GM23338 (cell line): ENCODE data around the gene PEX13. TPM values are rescaled to one million over a fixed set of nuclear protein-coding genes. Genes with fewer than 3 reads are reported as not detected.

Experiments used
- ATAC-seq: fragments of 200-7000 bp; cut with Tn5 transposase; 3 replicates; pipeline ENCODE4 v1.9.1; 2020
- DNase-seq: peaks from one replicate; pipeline ENCODE4 v3.0.0-alpha.2; 2015; ENCODE audit warnings: low spot score
- H2AFZ ChIP-seq: fragments of 200-600 bp; sonication (generic); 2 replicates; pipeline ENCODE4 v1.8.0; 2016; ENCODE audit warnings: antibody characterized with exemption, mild to moderate bottlenecking, moderate library complexity
- H3F3A ChIP-seq: fragments of 200-600 bp; sonication (generic); replicated peaks from 2 replicates; pipeline ENCODE4 v1.8.0; 2017; ENCODE audit warnings: antibody characterized with exemption, mixed run types, low read depth
- H3K27ac ChIP-seq: fragments of 200-600 bp; sonication (generic); 2 replicates; pipeline ENCODE4 v1.6.1; 2016; ENCODE audit warnings: low read depth
- H3K27me3 ChIP-seq: fragments of 200-600 bp; sonication (generic); 2 replicates; pipeline ENCODE4 v1.8.0; 2016; ENCODE audit warnings: mild to moderate bottlenecking, mixed run types, moderate library complexity; ENCODE audit not compliant: insufficient read depth
- H3K36me3 ChIP-seq: fragments of 200-600 bp; sonication (generic); 2 replicates; pipeline ENCODE4 v1.8.0; 2016; ENCODE audit warnings: mild to moderate bottlenecking; ENCODE audit not compliant: insufficient read depth
- H3K4me1 ChIP-seq: fragments of 200-600 bp; sonication (generic); 2 replicates; pipeline ENCODE4 v1.8.0; 2016; ENCODE audit warnings: mild to moderate bottlenecking, moderate library complexity; ENCODE audit not compliant: insufficient read depth
- H3K4me2 ChIP-seq: fragments of 200-600 bp; sonication (generic); 2 replicates; pipeline ENCODE4 v1.7.1; 2017; ENCODE audit warnings: mixed run types
- H3K4me3 ChIP-seq: fragments of 200-600 bp; sonication (generic); 2 replicates; pipeline ENCODE4 v1.6.1; 2016; ENCODE audit warnings: mixed run types
- H3K79me2 ChIP-seq: fragments of 200-600 bp; sonication (generic); replicated peaks from 2 replicates; pipeline ENCODE4 v1.8.0; 2017; ENCODE audit warnings: mild to moderate bottlenecking; ENCODE audit not compliant: insufficient read depth
- H3K9me2 ChIP-seq: fragments of 200-600 bp; sonication (generic); 2 replicates; pipeline ENCODE4 v1.8.0; 2017; ENCODE audit not compliant: insufficient read depth
- H4K20me1 ChIP-seq: fragments of 200-600 bp; sonication (generic); replicated peaks from 2 replicates; pipeline ENCODE4 v1.8.0; 2017; ENCODE audit warnings: mild to moderate bottlenecking; ENCODE audit not compliant: insufficient read depth
- H3K27ac Mint-ChIP-seq: 2 replicates; pipeline ENCODE4 v1.8.0; 2020; ENCODE audit warnings: inconsistent platforms, mild to moderate bottlenecking, moderate library complexity, mixed read lengths
- H3K27me3 Mint-ChIP-seq: 3 replicates; pipeline ENCODE4 v1.8.0; 2022; ENCODE audit warnings: low read depth, mild to moderate bottlenecking, moderate library complexity, mixed read lengths, inconsistent platforms; ENCODE audit not compliant: insufficient read depth, poor library complexity
- H3K36me3 Mint-ChIP-seq: 3 replicates; pipeline ENCODE4 v1.8.0; 2021; ENCODE audit warnings: low read depth, mild to moderate bottlenecking, inconsistent platforms, moderate library complexity, mixed read lengths
- H3K4me1 Mint-ChIP-seq: 3 replicates; pipeline ENCODE4 v1.8.0; 2020; ENCODE audit warnings: mild to moderate bottlenecking, inconsistent platforms, mixed read lengths
- H3K4me3 Mint-ChIP-seq: 3 replicates; pipeline ENCODE4 v1.8.0; 2021; ENCODE audit warnings: moderate library complexity, mild to moderate bottlenecking, inconsistent platforms, mixed read lengths
- H3K9me3 Mint-ChIP-seq: 3 replicates; pipeline ENCODE4 v1.8.0; 2020; ENCODE audit warnings: moderate library complexity, mild to moderate bottlenecking, inconsistent platforms, mixed read lengths
- JUNB ChIP-seq: IDR thresholded peaks from one replicate; pipeline ENCODE4 v1.6.1; 2016; ENCODE audit warnings: antibody characterized with exemption; ENCODE audit not compliant: unreplicated experiment
- POLR2AphosphoS5 ChIP-seq: IDR thresholded peaks from 2 replicates; pipeline ENCODE4 v1.6.1; 2016; ENCODE audit warnings: antibody characterized with exemption, low read depth
- ZNF114 ChIP-seq: fragments of 250-450 bp; sonication (Bioruptor Pico); IDR thresholded peaks from 2 replicates; pipeline ENCODE4 v1.5.0; 2020; ENCODE audit warnings: mild to moderate bottlenecking, moderate library complexity
- ZNF331 ChIP-seq: fragments of 250-450 bp; sonication (Bioruptor Pico); IDR thresholded peaks from 2 replicates; pipeline ENCODE4 v1.5.0; 2020; ENCODE audit warnings: low read depth, mild to moderate bottlenecking, moderate library complexity
- polyA plus RNA-seq: library from polyadenylated mRNA; unstranded; fragments of >200 nt; fragmentation: Nextera tagmentation; extraction: Ambion mirVana; gene quantifications from 2 replicates; pipeline ENCODE4 v1.2.1, GENCODE V29; 2016
- total RNA-seq: library from RNA; depleted of rRNA; stranded (reverse); fragments of >200 nt; shearing (Covaris generic); gene quantifications from 2 replicates; pipeline ENCODE4 v1.2.3, GENCODE V29; 2014
- TF ChIP-seq, protein P1 (sequence below), 2 experiments: fragments of 200-600 bp in 1 of 2; sonication (generic) in 1 of 2; conservative IDR thresholded peaks; 2 replicates each; pipeline versions ENCODE4 v1.5.1 to v1.6.1; 2016 to 2017; ENCODE audit warnings: antibody characterized with exemption in 2 of 2, low read depth in 2 of 2, mild to moderate bottlenecking in 2 of 2, moderate library complexity in 1 of 2
- TF ChIP-seq, protein P2 (sequence below): IDR thresholded peaks from 2 replicates; pipeline ENCODE4 v1.6.1; 2016; ENCODE audit warnings: antibody characterized with exemption
- TF ChIP-seq, protein P3 (sequence below): fragments of 250-450 bp; sonication (Bioruptor Pico); IDR thresholded peaks from 2 replicates; pipeline ENCODE4 v1.5.0; 2020; ENCODE audit warnings: mild to moderate bottlenecking, moderate library complexity

PEX13 gene
- total and polyA plus RNA-seq, 2 experiments from 2014 or later = 15.8 to 29.2 TPM

DNA sequence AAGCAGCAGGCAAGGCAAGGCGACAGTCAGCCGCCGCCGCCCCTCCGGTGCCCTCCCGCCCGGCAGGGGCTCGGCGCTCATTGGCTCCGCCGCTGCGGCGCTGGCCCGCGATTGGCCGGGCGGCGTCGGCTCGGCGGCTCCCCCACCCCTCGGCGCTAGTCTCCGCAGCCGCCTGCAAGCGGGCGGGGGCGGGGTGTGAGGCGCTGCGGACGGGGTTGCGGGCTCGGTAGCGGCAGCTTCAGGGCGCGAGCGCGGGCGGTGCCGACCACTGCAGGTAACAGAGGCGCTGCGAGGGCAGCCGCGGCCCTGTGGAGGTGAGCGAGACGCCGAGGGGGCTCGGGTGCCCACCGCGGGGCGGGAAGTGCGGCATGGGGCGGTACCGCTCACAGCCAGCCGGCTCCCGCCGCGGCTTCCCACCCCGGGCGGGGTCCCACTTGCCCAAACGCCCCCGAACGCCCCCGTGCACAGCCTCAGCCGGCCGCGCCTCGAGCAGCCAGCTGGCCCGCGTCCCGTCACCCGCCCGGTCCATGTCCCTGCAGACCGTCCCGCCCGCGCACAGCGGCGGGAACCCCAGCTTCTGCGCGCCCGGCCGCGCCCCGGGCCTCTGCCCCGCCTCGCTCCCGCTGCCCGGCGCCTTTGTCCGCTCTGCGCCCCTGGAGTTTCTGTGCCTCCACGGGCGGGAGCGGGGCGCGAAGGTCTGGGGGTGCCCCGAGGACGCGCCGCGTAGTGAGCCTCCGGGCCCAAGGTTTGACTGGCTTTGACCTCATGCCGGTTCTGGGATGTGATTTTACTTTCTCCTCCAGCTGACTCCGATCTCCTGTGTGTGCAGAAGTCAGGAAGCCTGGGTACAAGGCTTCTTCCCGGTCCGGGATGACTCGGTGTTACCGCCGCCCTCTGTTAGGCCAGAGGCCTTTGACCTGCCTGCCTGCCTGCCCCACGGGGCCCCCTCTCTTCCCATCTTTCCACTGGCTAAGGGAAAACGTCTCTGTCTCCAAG, 48.5 kb downstream of the PEX13 start, which contains the start of gene SANBR:
Gene SANBR (plus strand): TSS at position 158 of the 996 bp plus-strand sequence. CDS start 4,480 bp downstream, outside the sequence.
- DNase-seq (peak; percentile 94), ATAC-seq (peak; percentile 95)
- Histone ChIP-seq H3K4me2 (peak within 1 kb of the TSS; percentile 87), H3F3A (no peaks in the 10 kb centered on the region), H3K4me1 (peaks cover 14% of the 10 kb centered on the region), H3K79me2 (peaks cover 7% of the 10 kb centered on the region; the same call in 1 of the 2 replicates), H3K27me3 (no peaks in the 10 kb centered on the region), H2AFZ (peak within 1 kb of the TSS; percentile 98), H3K36me3 (no peaks in the 10 kb centered on the region), H4K20me1 (no peaks in the 10 kb centered on the region; the same call in 1 of the 2 replicates), H3K27ac (peak within 1 kb of the TSS; percentile 27; the same call in 1 of the 2 replicates), H3K4me3 (peak within 1 kb of the TSS; percentile 86), H3K9me2 (no peaks in the 10 kb centered on the region)
- Mint-ChIP-seq H3K4me1 (peaks cover 5% of the 10 kb centered on the region), H3K27me3 (peaks cover 8% of the 10 kb centered on the region), H3K4me3 (peak within 1 kb of the TSS; percentile 96), H3K27ac (peak within 1 kb of the TSS; percentile 89; the same call in 1 of the 2 replicates), H3K36me3 (peaks cover 3% of the 10 kb centered on the region), H3K9me3 (no peaks in the 10 kb centered on the region)
- no peak for TF ChIP-seq JUNB
- no peak for TF ChIP-seq ZNF114
- TF ChIP-seq, protein P1, sequence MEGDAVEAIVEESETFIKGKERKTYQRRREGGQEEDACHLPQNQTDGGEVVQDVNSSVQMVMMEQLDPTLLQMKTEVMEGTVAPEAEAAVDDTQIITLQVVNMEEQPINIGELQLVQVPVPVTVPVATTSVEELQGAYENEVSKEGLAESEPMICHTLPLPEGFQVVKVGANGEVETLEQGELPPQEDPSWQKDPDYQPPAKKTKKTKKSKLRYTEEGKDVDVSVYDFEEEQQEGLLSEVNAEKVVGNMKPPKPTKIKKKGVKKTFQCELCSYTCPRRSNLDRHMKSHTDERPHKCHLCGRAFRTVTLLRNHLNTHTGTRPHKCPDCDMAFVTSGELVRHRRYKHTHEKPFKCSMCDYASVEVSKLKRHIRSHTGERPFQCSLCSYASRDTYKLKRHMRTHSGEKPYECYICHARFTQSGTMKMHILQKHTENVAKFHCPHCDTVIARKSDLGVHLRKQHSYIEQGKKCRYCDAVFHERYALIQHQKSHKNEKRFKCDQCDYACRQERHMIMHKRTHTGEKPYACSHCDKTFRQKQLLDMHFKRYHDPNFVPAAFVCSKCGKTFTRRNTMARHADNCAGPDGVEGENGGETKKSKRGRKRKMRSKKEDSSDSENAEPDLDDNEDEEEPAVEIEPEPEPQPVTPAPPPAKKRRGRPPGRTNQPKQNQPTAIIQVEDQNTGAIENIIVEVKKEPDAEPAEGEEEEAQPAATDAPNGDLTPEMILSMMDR (conservative IDR thresholded peaks at IDR 0.05; ENCODE audit: low read depth in 2 of 2) = no peak
- TF ChIP-seq, protein P2, sequence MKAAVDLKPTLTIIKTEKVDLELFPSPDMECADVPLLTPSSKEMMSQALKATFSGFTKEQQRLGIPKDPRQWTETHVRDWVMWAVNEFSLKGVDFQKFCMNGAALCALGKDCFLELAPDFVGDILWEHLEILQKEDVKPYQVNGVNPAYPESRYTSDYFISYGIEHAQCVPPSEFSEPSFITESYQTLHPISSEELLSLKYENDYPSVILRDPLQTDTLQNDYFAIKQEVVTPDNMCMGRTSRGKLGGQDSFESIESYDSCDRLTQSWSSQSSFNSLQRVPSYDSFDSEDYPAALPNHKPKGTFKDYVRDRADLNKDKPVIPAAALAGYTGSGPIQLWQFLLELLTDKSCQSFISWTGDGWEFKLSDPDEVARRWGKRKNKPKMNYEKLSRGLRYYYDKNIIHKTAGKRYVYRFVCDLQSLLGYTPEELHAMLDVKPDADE = no peak
- TF ChIP-seq, protein P3, sequence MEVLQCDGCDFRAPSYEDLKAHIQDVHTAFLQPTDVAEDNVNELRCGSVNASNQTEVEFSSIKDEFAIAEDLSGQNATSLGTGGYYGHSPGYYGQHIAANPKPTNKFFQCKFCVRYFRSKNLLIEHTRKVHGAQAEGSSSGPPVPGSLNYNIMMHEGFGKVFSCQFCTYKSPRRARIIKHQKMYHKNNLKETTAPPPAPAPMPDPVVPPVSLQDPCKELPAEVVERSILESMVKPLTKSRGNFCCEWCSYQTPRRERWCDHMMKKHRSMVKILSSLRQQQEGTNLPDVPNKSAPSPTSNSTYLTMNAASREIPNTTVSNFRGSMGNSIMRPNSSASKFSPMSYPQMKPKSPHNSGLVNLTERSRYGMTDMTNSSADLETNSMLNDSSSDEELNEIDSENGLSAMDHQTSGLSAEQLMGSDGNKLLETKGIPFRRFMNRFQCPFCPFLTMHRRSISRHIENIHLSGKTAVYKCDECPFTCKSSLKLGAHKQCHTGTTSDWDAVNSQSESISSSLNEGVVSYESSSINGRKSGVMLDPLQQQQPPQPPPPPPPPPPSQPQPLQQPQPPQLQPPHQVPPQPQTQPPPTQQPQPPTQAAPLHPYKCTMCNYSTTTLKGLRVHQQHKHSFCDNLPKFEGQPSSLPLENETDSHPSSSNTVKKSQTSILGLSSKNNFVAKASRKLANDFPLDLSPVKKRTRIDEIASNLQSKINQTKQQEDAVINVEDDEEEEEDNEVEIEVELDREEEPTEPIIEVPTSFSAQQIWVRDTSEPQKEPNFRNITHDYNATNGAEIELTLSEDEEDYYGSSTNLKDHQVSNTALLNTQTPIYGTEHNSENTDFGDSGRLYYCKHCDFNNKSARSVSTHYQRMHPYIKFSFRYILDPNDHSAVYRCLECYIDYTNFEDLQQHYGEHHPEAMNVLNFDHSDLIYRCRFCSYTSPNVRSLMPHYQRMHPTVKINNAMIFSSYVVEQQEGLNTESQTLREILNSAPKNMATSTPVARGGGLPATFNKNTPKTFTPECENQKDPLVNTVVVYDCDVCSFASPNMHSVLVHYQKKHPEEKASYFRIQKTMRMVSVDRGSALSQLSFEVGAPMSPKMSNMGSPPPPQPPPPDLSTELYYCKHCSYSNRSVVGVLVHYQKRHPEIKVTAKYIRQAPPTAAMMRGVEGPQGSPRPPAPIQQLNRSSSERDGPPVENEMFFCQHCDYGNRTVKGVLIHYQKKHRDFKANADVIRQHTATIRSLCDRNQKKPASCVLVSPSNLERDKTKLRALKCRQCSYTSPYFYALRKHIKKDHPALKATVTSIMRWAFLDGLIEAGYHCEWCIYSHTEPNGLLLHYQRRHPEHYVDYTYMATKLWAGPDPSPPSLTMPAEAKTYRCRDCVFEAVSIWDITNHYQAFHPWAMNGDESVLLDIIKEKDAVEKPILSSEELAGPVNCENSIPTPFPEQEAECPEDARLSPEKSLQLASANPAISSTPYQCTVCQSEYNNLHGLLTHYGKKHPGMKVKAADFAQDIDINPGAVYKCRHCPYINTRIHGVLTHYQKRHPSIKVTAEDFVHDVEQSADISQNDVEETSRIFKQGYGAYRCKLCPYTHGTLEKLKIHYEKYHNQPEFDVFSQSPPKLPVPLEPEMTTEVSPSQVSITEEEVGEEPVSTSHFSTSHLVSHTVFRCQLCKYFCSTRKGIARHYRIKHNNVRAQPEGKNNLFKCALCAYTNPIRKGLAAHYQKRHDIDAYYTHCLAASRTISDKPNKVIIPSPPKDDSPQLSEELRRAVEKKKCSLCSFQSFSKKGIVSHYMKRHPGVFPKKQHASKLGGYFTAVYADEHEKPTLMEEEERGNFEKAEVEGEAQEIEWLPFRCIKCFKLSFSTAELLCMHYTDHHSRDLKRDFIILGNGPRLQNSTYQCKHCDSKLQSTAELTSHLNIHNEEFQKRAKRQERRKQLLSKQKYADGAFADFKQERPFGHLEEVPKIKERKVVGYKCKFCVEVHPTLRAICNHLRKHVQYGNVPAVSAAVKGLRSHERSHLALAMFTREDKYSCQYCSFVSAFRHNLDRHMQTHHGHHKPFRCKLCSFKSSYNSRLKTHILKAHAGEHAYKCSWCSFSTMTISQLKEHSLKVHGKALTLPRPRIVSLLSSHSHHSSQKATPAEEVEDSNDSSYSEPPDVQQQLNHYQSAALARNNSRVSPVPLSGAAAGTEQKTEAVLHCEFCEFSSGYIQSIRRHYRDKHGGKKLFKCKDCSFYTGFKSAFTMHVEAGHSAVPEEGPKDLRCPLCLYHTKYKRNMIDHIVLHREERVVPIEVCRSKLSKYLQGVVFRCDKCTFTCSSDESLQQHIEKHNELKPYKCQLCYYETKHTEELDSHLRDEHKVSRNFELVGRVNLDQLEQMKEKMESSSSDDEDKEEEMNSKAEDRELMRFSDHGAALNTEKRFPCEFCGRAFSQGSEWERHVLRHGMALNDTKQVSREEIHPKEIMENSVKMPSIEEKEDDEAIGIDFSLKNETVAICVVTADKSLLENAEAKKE (CRISPR knock-in tag) = no peak
- peak; percentile 76 for TF ChIP-seq POLR2AphosphoS5
- no peak for TF ChIP-seq ZNF331 (CRISPR knock-in tag)
